ENCODE data around the gene SLC43A3. TPM values are rescaled to one million over a fixed set of nuclear protein-coding genes. Genes with fewer than 3 reads are reported as not detected.

Gene SLC43A3
- total and polyA plus RNA-seq, 3 donors from 2014 or later: 13.8 to 20.8 (median 13.9) TPM

DNA sequence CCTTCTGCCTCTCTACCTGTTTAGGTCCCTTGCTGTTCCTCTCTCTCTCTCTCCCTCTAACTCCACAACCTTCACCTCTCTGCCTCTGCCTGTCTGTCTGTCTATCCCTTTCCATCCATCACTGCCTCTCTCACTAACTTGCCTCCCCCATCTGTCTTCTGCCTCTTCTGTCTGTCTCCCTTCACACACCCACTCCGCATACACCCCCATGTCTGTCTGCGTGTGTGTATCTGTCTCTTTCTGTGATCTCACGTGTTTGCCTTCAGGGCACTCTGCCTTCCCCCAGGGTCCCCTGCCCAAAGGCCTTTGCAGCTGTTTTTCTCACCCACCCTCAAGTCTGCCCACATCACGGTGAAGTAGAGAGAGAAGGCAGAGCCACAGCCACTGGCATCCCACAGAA, 41.4 kb upstream of the SLC43A3 start:
- 79 to 81% methylated on average over 4 of the region's 4 CpGs for WGBS, 2 donors
- Histone ChIP-seq H3K9me3 (no peaks in the 10 kb centered on the region), H3K36me3 (ENCODE audit: low read depth, missing control alignments) (no peaks in the 10 kb centered on the region), H3K4me1 (no peaks in the 10 kb centered on the region), H3K27ac (no peak overlapping the region), H3K4me3 (no peak overlapping the region), H3K27me3 (no peaks in the 10 kb centered on the region)
- no peak for DNase-seq
- TF ChIP-seq, protein P1, sequence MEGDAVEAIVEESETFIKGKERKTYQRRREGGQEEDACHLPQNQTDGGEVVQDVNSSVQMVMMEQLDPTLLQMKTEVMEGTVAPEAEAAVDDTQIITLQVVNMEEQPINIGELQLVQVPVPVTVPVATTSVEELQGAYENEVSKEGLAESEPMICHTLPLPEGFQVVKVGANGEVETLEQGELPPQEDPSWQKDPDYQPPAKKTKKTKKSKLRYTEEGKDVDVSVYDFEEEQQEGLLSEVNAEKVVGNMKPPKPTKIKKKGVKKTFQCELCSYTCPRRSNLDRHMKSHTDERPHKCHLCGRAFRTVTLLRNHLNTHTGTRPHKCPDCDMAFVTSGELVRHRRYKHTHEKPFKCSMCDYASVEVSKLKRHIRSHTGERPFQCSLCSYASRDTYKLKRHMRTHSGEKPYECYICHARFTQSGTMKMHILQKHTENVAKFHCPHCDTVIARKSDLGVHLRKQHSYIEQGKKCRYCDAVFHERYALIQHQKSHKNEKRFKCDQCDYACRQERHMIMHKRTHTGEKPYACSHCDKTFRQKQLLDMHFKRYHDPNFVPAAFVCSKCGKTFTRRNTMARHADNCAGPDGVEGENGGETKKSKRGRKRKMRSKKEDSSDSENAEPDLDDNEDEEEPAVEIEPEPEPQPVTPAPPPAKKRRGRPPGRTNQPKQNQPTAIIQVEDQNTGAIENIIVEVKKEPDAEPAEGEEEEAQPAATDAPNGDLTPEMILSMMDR (IDR thresholded peaks at IDR 0.05): no peak
- no peak for TF ChIP-seq POLR2A (IDR thresholded peaks at IDR 0.05)
- intact Hi-C loops (cut with DNase I; ENCODE audit: low total_unique reads): no loop called here

DNA sequence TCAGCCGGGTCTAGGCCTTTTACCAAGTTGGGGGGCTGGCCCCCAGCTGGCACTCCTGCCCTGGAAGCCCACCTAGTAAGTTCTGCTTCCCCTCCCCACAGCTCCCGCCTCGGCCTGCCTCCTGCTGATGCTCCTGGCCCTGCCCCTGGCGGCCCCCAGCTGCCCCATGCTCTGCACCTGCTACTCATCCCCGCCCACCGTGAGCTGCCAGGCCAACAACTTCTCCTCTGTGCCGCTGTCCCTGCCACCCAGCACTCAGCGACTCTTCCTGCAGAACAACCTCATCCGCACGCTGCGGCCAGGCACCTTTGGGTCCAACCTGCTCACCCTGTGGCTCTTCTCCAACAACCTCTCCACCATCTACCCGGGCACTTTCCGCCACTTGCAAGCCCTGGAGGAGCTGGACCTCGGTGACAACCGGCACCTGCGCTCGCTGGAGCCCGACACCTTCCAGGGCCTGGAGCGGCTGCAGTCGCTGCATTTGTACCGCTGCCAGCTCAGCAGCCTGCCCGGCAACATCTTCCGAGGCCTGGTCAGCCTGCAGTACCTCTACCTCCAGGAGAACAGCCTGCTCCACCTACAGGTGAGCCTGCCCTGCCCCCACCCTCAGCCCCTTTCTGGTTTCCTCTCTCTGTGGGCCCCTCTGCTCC, 40.7 kb upstream of the SLC43A3 start:
- no peak for DNase-seq
- intact Hi-C loops (cut with DNase I; ENCODE audit: low total_unique reads): no loop called here
- TF ChIP-seq, protein P1 (IDR thresholded peaks at IDR 0.05): no peak
- no peak for TF ChIP-seq POLR2A (IDR thresholded peaks at IDR 0.05)
- Histone ChIP-seq H3K4me3 (no peak overlapping the region), H3K9me3 (no peaks in the 10 kb centered on the region), H3K27ac (no peak overlapping the region), H3K27me3 (no peaks in the 10 kb centered on the region), H3K36me3 (ENCODE audit: low read depth, missing control alignments) (no peaks in the 10 kb centered on the region), H3K4me1 (no peaks in the 10 kb centered on the region)
- 82 to 86% methylated on average over 23 of the region's 23 CpGs for WGBS, 2 donors

DNA sequence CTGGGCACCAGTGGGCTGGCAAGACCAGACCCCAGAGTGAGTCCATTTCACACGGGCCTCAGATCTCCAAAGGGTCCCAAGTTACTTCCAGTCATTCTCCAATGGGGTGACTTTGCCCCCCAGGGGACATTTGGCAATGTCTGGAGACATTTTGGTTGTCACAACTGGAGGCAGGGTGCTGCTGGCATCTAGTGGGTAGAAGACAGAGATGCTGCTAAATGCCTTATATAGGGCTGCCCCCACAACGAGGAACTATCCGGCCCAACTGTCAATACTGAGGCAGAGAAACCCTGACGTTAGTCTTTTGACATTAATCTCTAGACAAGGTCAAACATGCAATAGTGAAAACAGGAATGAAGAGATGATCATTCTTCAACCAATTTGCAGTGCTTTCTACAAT, 39.8 kb upstream of the SLC43A3 start:
- WGBS, 2 donors: 66 to 73% methylated on average over 4 of the region's 4 CpGs
- Histone ChIP-seq H3K9me3 (no peaks in the 10 kb centered on the region), H3K4me3 (no peak overlapping the region), H3K4me1 (no peaks in the 10 kb centered on the region), H3K36me3 (ENCODE audit: low read depth, missing control alignments) (no peaks in the 10 kb centered on the region), H3K27me3 (no peaks in the 10 kb centered on the region), H3K27ac (no peak overlapping the region)
- TF ChIP-seq, protein P1 (IDR thresholded peaks at IDR 0.05): no peak
- TF ChIP-seq POLR2A (IDR thresholded peaks at IDR 0.05): no peak
- intact Hi-C loops (cut with DNase I; ENCODE audit: low total_unique reads): no loop called here
- DNase-seq: no peak

DNA sequence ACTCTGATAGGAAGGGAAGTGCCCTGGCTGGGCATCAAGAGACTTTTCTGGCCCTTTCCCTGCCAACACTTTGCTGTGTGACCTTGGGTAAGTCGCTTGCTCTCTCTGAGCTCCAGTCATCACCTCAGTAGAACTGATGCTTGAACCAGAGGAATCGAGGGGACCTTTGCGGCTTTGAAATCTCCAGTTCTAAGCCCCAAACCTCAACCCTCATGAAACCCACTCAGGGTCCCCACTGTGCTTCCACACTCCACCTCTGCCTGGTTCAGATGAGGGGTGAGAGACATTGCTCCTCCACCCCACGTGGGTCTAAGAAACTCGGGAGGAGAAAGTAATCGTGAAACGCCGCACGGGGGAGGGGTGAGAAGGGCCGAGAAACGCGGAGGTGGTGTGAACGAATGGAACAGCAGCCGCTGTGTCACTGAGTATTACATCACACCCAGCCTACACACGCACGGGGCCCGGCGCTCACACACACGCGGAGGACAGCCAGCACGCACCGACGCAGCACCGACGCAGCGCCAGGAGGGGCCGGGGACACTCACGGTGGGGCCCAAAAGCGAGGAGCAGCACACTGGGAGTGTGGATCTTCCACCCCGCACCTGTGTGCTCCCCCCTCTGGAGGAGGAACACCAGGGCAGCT, 37.7 kb upstream of the SLC43A3 start:
- Histone ChIP-seq H3K27me3 (no peaks in the 10 kb centered on the region), H3K9me3 (no peaks in the 10 kb centered on the region), H3K36me3 (ENCODE audit: low read depth, missing control alignments) (no peaks in the 10 kb centered on the region), H3K4me1 (peaks cover 5% of the 10 kb centered on the region), H3K4me3 (no peak overlapping the region), H3K27ac (no peak overlapping the region)
- intact Hi-C loops (cut with DNase I; ENCODE audit: low total_unique reads): no loop called here
- DNase-seq: no peak
- WGBS, 2 donors: 65 to 71% methylated on average over 30 of the region's 30 CpGs
- TF ChIP-seq, protein P1 (IDR thresholded peaks at IDR 0.05): no peak

Data from testis (tissue), 3 donors.